SK-N-SH (cell line): ENCODE data around the gene MRPL44. TPM values are rescaled to one million over a fixed set of nuclear protein-coding genes. Genes with fewer than 3 reads are reported as not detected.

Experiments used
- CTCF ChIP-seq: fragments of 200-600 bp; sonication (generic); IDR thresholded peaks from 2 replicates; pipeline ENCODE4 v1.6.1; 2017; ENCODE audit warnings: antibody characterized with exemption, mild to moderate bottlenecking, moderate library complexity
- ELF1 ChIP-seq: IDR thresholded peaks from 2 replicates; pipeline ENCODE4 v1.4.0; 2012
- EP300 ChIP-seq, 2 experiments: IDR thresholded peaks; 2 replicates each; pipeline versions ENCODE4 v1.4.0 to v1.6.1; 2012; ENCODE audit warnings: borderline replicate concordance in 1 of 2, low read depth in 1 of 2, low read length in 1 of 2
- FOXM1 ChIP-seq: IDR thresholded peaks from 2 replicates; pipeline ENCODE4 v1.4.0; 2012; ENCODE audit warnings: low read depth, mild to moderate bottlenecking
- RAD21 ChIP-seq: IDR thresholded peaks from 2 replicates; pipeline ENCODE4 v1.6.1; 2012; ENCODE audit warnings: mild to moderate bottlenecking, low read length
- REST ChIP-seq: IDR thresholded peaks from 2 replicates; pipeline ENCODE4 v1.6.1; 2012; ENCODE audit warnings: mild to moderate bottlenecking, low read depth, low read length, moderate library complexity
- RXRA ChIP-seq: IDR thresholded peaks from 2 replicates; pipeline ENCODE4 v1.4.0; 2012; ENCODE audit warnings: low read depth, mild to moderate bottlenecking, borderline replicate concordance
- SIN3A ChIP-seq: IDR thresholded peaks from 2 replicates; pipeline ENCODE4 v1.6.1; 2012; ENCODE audit warnings: low read depth, mild to moderate bottlenecking, low read length, moderate library complexity, borderline replicate concordance
- SMC3 ChIP-seq: IDR thresholded peaks from 2 replicates; pipeline ENCODE4 v1.6.1; 2012; ENCODE audit warnings: low read depth, low read length, improper control_type of control experiment
- TCF12 ChIP-seq: IDR thresholded peaks from 2 replicates; pipeline ENCODE4 v1.4.0; 2012
- TEAD4 ChIP-seq: IDR thresholded peaks from 2 replicates; pipeline ENCODE4 v1.4.0; 2012; ENCODE audit warnings: mild to moderate bottlenecking, borderline replicate concordance; ENCODE audit not compliant: insufficient read depth
- USF1 ChIP-seq: IDR thresholded peaks from 2 replicates; pipeline ENCODE4 v1.4.0; 2012; ENCODE audit warnings: low read depth, borderline replicate concordance
- YY1 ChIP-seq: IDR thresholded peaks from 2 replicates; pipeline ENCODE4 v1.4.0; 2012; ENCODE audit warnings: low read depth, mild to moderate bottlenecking
- polyA plus RNA-seq, 3 experiments: library from polyadenylated mRNA; depleted of rRNA; stranded (reverse); fragments of >200 nt; gene quantifications; 2 replicates each; pipeline ENCODE4 v1.2.3, GENCODE V29; 2012
- TF ChIP-seq, protein P1 (sequence below): fragments of 150-350 bp; IDR thresholded peaks from 2 replicates; pipeline ENCODE4 v1.6.1; 2016; ENCODE audit warnings: mild to moderate bottlenecking, low read depth, low read length
- TF ChIP-seq, protein P2 (sequence below): IDR thresholded peaks from 2 replicates; pipeline ENCODE4 v1.4.0; 2012; ENCODE audit warnings: low read depth, borderline replicate concordance

Gene MRPL44
- polyA plus RNA-seq, 1 of the 3 experiments (the other 2 are of a cell fraction) = 12.9 TPM

DNA sequence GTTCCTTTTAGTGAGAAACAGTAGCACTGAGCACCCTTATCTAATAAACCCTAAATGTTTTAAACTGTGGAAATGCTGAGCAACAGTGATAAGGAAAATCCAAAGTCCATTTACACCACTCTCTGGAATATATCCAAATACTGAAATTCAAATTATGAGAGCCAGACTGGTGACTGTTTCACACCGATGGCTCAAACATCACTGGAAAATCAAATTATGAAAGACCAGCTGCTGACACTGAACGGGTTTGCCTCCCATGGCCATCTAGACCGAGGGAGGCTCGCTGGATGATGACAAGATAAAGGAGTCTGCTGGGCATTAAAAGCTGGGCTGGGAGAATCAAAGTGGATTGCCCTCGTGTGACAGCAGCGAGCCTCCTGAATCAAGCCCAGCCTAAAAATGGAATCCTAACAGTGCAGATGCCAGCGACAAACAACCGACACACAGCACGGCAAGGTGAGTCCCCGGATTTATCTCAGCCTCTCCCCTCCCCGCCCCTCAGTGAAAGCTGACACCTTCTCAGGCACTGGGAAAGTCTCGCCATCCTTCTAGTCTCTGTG, 51.5 kb downstream of the MRPL44 start (continued):
- no peak for TF ChIP-seq REST
- no peak for TF ChIP-seq RXRA
- TF ChIP-seq CTCF = no peak
- TF ChIP-seq, protein P1, sequence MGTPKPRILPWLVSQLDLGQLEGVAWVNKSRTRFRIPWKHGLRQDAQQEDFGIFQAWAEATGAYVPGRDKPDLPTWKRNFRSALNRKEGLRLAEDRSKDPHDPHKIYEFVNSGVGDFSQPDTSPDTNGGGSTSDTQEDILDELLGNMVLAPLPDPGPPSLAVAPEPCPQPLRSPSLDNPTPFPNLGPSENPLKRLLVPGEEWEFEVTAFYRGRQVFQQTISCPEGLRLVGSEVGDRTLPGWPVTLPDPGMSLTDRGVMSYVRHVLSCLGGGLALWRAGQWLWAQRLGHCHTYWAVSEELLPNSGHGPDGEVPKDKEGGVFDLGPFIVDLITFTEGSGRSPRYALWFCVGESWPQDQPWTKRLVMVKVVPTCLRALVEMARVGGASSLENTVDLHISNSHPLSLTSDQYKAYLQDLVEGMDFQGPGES = no peak
- TF ChIP-seq SIN3A = no peak
- peak; percentile 60 for TF ChIP-seq TCF12
- TF ChIP-seq TEAD4 = no peak
- peak; percentile 5; the same call in 1 of the 2 replicates for TF ChIP-seq RAD21
- TF ChIP-seq USF1 = no peak
- TF ChIP-seq YY1 = no peak
- no peak for TF ChIP-seq FOXM1
- no peak for TF ChIP-seq ELF1
- TF ChIP-seq EP300 (IDR thresholded peaks at IDR 0.05; ENCODE audit: borderline replicate concordance in 1 of 2, low read depth in 1 of 2, low read length in 1 of 2) = peak in 1 of 2 experiments; percentile 92; a peak in 2 of 4 replicates
- TF ChIP-seq, protein P2, sequence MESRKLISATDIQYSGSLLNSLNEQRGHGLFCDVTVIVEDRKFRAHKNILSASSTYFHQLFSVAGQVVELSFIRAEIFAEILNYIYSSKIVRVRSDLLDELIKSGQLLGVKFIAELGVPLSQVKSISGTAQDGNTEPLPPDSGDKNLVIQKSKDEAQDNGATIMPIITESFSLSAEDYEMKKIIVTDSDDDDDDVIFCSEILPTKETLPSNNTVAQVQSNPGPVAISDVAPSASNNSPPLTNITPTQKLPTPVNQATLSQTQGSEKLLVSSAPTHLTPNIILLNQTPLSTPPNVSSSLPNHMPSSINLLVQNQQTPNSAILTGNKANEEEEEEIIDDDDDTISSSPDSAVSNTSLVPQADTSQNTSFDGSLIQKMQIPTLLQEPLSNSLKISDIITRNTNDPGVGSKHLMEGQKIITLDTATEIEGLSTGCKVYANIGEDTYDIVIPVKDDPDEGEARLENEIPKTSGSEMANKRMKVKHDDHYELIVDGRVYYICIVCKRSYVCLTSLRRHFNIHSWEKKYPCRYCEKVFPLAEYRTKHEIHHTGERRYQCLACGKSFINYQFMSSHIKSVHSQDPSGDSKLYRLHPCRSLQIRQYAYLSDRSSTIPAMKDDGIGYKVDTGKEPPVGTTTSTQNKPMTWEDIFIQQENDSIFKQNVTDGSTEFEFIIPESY = no peak
- TF ChIP-seq SMC3 = no peak; the same call in 1 of the 2 replicates
- TF ChIP-seq, all 33 proteins: peak for 7
